C4-2B (cell line): ENCODE results near the gene KCNJ15.

ENCODE experiments used
- ZFX ChIP-seq: fragments of 450-650 bp; IDR thresholded peaks from 2 replicates; pipeline ENCODE4 v1.6.1; 2017
- TF ChIP-seq, protein P1 (sequence below): fragments of 450-650 bp; conservative IDR thresholded peaks from 2 replicates; pipeline ENCODE4 v1.5.1; 2017; ENCODE audit warnings: mild to moderate bottlenecking

DNA sequence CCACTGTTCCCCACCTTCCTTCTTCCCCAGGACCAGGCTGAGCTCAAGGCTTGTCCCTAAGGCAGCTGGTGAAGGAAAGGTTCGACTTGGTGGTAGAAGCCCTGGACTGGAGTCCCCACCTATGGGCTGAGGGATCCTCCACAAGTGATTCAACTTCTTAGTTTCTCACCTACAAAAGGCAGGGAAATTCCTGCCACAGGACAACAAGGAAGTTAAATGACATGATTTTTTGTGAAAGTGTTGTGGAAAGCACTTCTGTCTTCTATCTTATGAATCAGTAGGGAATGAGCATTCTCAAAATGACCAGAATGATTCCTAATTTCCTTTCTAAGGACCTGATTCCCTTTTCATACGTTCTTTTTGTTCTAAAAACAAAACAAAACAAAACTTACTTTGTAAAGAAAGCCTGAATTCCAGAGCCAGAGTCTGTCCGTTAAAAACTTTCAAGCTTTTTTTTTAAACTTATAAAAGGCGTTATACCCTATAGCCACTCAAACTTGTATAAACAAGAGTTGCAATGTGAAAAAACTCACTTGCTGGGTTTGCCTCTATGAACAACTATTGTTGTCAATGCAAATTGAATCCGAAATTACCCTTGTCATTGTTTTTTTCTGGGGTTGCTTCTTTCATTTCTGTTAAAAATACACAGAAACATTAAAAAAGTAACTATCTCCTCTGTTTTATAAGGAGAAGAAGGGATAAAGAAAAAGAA lies 12.2 kb downstream of the KCNJ15 start:
- TF ChIP-seq, protein P1, sequence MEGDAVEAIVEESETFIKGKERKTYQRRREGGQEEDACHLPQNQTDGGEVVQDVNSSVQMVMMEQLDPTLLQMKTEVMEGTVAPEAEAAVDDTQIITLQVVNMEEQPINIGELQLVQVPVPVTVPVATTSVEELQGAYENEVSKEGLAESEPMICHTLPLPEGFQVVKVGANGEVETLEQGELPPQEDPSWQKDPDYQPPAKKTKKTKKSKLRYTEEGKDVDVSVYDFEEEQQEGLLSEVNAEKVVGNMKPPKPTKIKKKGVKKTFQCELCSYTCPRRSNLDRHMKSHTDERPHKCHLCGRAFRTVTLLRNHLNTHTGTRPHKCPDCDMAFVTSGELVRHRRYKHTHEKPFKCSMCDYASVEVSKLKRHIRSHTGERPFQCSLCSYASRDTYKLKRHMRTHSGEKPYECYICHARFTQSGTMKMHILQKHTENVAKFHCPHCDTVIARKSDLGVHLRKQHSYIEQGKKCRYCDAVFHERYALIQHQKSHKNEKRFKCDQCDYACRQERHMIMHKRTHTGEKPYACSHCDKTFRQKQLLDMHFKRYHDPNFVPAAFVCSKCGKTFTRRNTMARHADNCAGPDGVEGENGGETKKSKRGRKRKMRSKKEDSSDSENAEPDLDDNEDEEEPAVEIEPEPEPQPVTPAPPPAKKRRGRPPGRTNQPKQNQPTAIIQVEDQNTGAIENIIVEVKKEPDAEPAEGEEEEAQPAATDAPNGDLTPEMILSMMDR = no peak
- no peak for TF ChIP-seq ZFX
